Keratinocyte (primary cell): ENCODE results near the gene NXN.

ENCODE experiments used
- CTCF ChIP-seq, 3 experiments: IDR thresholded peaks in 1 of 3; conservative IDR thresholded peaks in 1 of 3; optimal IDR thresholded peaks in 1 of 3; 2 replicates in 2 of 3; 3 replicates in 1 of 3; pipeline versions ENCODE3 to v1.5.1; 2011; ENCODE audit warnings: low read length in 3 of 3, mild to moderate bottlenecking in 3 of 3, moderate library complexity in 2 of 3, control low read depth in 1 of 3, inconsistent platforms in 1 of 3; ENCODE audit not compliant: insufficient read depth in 2 of 3; ENCODE audit errors: extremely low read depth in 1 of 3
- EZH2 ChIP-seq: IDR thresholded peaks from one replicate; pipeline ENCODE4 v1.6.1; 2012; ENCODE audit warnings: inconsistent platforms, mild to moderate bottlenecking, low read length, moderate library complexity

- TF ChIP-seq CTCF (optimal IDR thresholded peaks at IDR 0.05 in 1 of 3, IDR thresholded peaks at IDR 0.05 in 1 of 3, conservative IDR thresholded peaks at IDR 0.05 in 1 of 3; ENCODE audit: extremely low read depth in 1 of 3, insufficient read depth in 2 of 3, low read length in 3 of 3) (no peak), EZH2 (no peak)
Observed at GRCh38 chr17:1010086-1010450, 30.5 kb upstream of the NXN start.
